Lower leg skin (tissue), 3 donors: ENCODE results near the gene GAS7.

Source experiments
- CTCF ChIP-seq, 3 donors: fragments of 450-650 bp; IDR thresholded peaks; one replicate each; pipeline ENCODE4 v1.5.1; 2016; ENCODE audit warnings: antibody characterized with exemption in 3 of 3, mild to moderate bottlenecking in 3 of 3, moderate library complexity in 2 of 3
- POLR2A ChIP-seq, 2 donors: fragments of 450-650 bp; IDR thresholded peaks; one replicate each; pipeline ENCODE4 v1.6.1; 2016 to 2017; ENCODE audit warnings: antibody characterized with exemption in 2 of 2, mild to moderate bottlenecking in 1 of 2, moderate library complexity in 1 of 2

- TF ChIP-seq CTCF (IDR thresholded peaks at IDR 0.05) (no peak), POLR2A (IDR thresholded peaks at IDR 0.05) (no peak)
Observed at GRCh38 chr17:10109146-10109545, 89.3 kb downstream of the GAS7 start.
